OCI-LY3 (cell line): ENCODE results near the gene RSPH1.

Experiments
- H2AFZ ChIP-seq: fragments of 200-600, 300-600 bp; shearing (Covaris generic); 2 replicates; pipeline ENCODE4 v1.6.0; 2014; ENCODE audit warnings: antibody characterized with exemption, low read depth, low read length
- H3K27ac ChIP-seq: fragments of 200-600, 300-600 bp; sonication (generic); 2 replicates; pipeline ENCODE4 v1.5.1; 2014; ENCODE audit warnings: mild to moderate bottlenecking, low read length, moderate library complexity, mixed read lengths
- H3K27me3 ChIP-seq: fragments of 200-600, 300-600 bp; sonication (generic); 2 replicates; pipeline ENCODE4 v1.6.1; 2014; ENCODE audit warnings: low read depth, low read length, mixed read lengths
- H3K36me3 ChIP-seq: fragments of 200-600, 300-600 bp; sonication (generic); replicated peaks from 2 replicates; pipeline ENCODE3; 2014; ENCODE audit warnings: low read depth, low read length, mixed read lengths
- H3K4me1 ChIP-seq: fragments of 300-600, 200-600 bp; sonication (generic); 2 replicates; pipeline ENCODE4 v1.6.1; 2014; ENCODE audit warnings: low read length, mixed read lengths
- H3K4me2 ChIP-seq: fragments of 200-600, 300-600 bp; sonication (generic); 2 replicates; pipeline ENCODE4 v1.6.1; 2014; ENCODE audit warnings: low read length, mixed read lengths
- H3K4me3 ChIP-seq: fragments of 300-600, 200-600 bp; sonication (generic); 2 replicates; pipeline ENCODE4 v1.5.1; 2014; ENCODE audit warnings: antibody characterized with exemption, mild to moderate bottlenecking, low read length, moderate library complexity
- H3K79me2 ChIP-seq: fragments of 300-600, 200-600 bp; shearing (Covaris generic); 2 replicates; pipeline ENCODE4 v1.6.1; 2014; ENCODE audit warnings: mild to moderate bottlenecking, low read length, mixed read lengths
- H3K9ac ChIP-seq: fragments of 300-600, 200-600 bp; shearing (Covaris generic); 2 replicates; pipeline ENCODE4 v1.6.0; 2014; ENCODE audit warnings: mild to moderate bottlenecking, low read length, moderate library complexity
- H3K9me3 ChIP-seq: fragments of 200-600, 300-600 bp; shearing (Covaris generic); 2 replicates; pipeline ENCODE4 v1.6.1; 2014; ENCODE audit warnings: low read length, mixed read lengths; ENCODE audit not compliant: insufficient read depth
- H4K20me1 ChIP-seq: fragments of 200-600, 300-600 bp; sonication (generic); 2 replicates; pipeline ENCODE4 v1.6.1; 2016; ENCODE audit warnings: low read length, mixed read lengths; ENCODE audit not compliant: insufficient read depth
- CTCF ChIP-seq: fragments of 200-600, 300-600 bp; sonication (generic); IDR thresholded peaks from 2 replicates; pipeline ENCODE4 v1.5.1; 2014; ENCODE audit warnings: antibody characterized with exemption, low read length, low read depth
- EZH2phosphoT487 ChIP-seq: fragments of 200-600 bp; shearing (Covaris generic); IDR thresholded peaks from 2 replicates; pipeline ENCODE4 v1.6.1; 2018; ENCODE audit warnings: antibody characterized with exemption, mixed run types, low read depth

Gene RSPH1

GRCh38 chr21:42500225-42500624 is 4.2 kb upstream of the RSPH1 start:
- no peaks in the 10 kb centered on the region for H3K27me3 ChIP-seq
- H3K9ac ChIP-seq = no peak overlapping the region
- no peak for TF ChIP-seq CTCF
- TF ChIP-seq EZH2phosphoT487 = no peak
- no peaks in the 10 kb centered on the region for H3K9me3 ChIP-seq
- peaks cover 18% of the 10 kb centered on the region for H3K4me1 ChIP-seq
- H3K27ac ChIP-seq = no peak overlapping the region
- H3K79me2 ChIP-seq = no peaks in the 10 kb centered on the region
- H3K4me3 ChIP-seq = no peak overlapping the region
- H3K36me3 ChIP-seq = no peaks in the 10 kb centered on the region
- H2AFZ ChIP-seq = no peak overlapping the region
- no peaks in the 10 kb centered on the region for H4K20me1 ChIP-seq
- no peak overlapping the region for H3K4me2 ChIP-seq

GRCh38 chr21:42499444-42500112 is 3.6 kb upstream of the RSPH1 start:
- Histone ChIP-seq H3K36me3 (no peaks in the 10 kb centered on the region), H3K9me3 (no peaks in the 10 kb centered on the region), H3K4me1 (peaks cover 13% of the 10 kb centered on the region), H3K9ac (no peak overlapping the region), H3K79me2 (no peaks in the 10 kb centered on the region), H3K27me3 (no peaks in the 10 kb centered on the region), H4K20me1 (no peaks in the 10 kb centered on the region), H3K27ac (no peak overlapping the region), H3K4me2 (no peak overlapping the region), H3K4me3 (no peak overlapping the region), H2AFZ (no peak overlapping the region)
- TF ChIP-seq EZH2phosphoT487 = no peak
- no peak for TF ChIP-seq CTCF

GRCh38 chr21:42498012-42498411 is 2.0 kb upstream of the RSPH1 start:
- H3K4me3 ChIP-seq = no peak overlapping the region
- no peak overlapping the region for H3K4me2 ChIP-seq
- no peaks in the 10 kb centered on the region for H4K20me1 ChIP-seq
- no peaks in the 10 kb centered on the region for H3K36me3 ChIP-seq
- TF ChIP-seq EZH2phosphoT487 = no peak
- TF ChIP-seq CTCF = no peak
- no peak overlapping the region for H3K27ac ChIP-seq
- no peak overlapping the region for H2AFZ ChIP-seq
- no peak overlapping the region for H3K9ac ChIP-seq
- no peaks in the 10 kb centered on the region for H3K79me2 ChIP-seq
- H3K4me1 ChIP-seq = peaks cover 10% of the 10 kb centered on the region
- H3K9me3 ChIP-seq = no peaks in the 10 kb centered on the region
- no peaks in the 10 kb centered on the region for H3K27me3 ChIP-seq

- Histone ChIP-seq H3K4me2 (peak overlapping the region; percentile 83), H4K20me1 (no peaks in the 10 kb centered on the region), H3K9me3 (no peaks in the 10 kb centered on the region), H3K79me2 (no peaks in the 10 kb centered on the region), H3K9ac (peak overlapping the region; percentile 73), H3K4me1 (peaks cover 10% of the 10 kb centered on the region), H3K27me3 (no peaks in the 10 kb centered on the region), H3K36me3 (no peaks in the 10 kb centered on the region), H3K27ac (no peak overlapping the region), H2AFZ (peak overlapping the region; percentile 66; the same call in 1 of the 2 replicates), H3K4me3 (peak overlapping the region; percentile 92)
- TF ChIP-seq EZH2phosphoT487 = no peak
- no peak for TF ChIP-seq CTCF
These were observed 797 bp upstream of the RSPH1 start for GRCh38 chr21:42496839-42497202.
